IPS DF 6.9 (cell line): Measurements from ENCODE around the gene TFIP11.

Source experiments
- DNase-seq: peaks from one replicate; pipeline ENCODE4 v3.0.0-alpha.2; 2013; ENCODE audit warnings: low read depth, low spot score
- H3K27ac ChIP-seq: one replicate; pipeline ENCODE4 v1.5.1; 2013; ENCODE audit warnings: low read length, control low read depth
- H3K27me3 ChIP-seq: 2 replicates; pipeline ENCODE4 v1.6.1; 2013; ENCODE audit warnings: mild to moderate bottlenecking, low read length; ENCODE audit not compliant: control insufficient read depth, insufficient read depth
- H3K36me3 ChIP-seq: 2 replicates; pipeline ENCODE4 v1.6.1; 2013; ENCODE audit warnings: low read length; ENCODE audit not compliant: control insufficient read depth, insufficient read depth
- H3K4me1 ChIP-seq: 2 replicates; pipeline ENCODE4 v1.6.1; 2013; ENCODE audit warnings: low read length; ENCODE audit not compliant: control insufficient read depth, insufficient read depth
- H3K4me3 ChIP-seq: 2 replicates; pipeline ENCODE4 v1.5.1; 2013; ENCODE audit warnings: mild to moderate bottlenecking, low read length
- H3K9me3 ChIP-seq: 2 replicates; pipeline ENCODE4 v1.6.1; 2013; ENCODE audit warnings: low read length, inconsistent platforms; ENCODE audit not compliant: control insufficient read depth, insufficient read depth
- WGBS: extraction: QIAGEN DNeasy Blood & Tissue Kit; methylation state at CpG from one replicate; pipeline ENCODE4 v1.1.7; 2013; ENCODE audit warnings: mixed read lengths, missing lambda C conversion rate; ENCODE audit not compliant: insufficient read length, insufficient coverage; 5-methylcytosine and 5-hydroxymethylcytosine counted together

Gene TFIP11

DNA sequence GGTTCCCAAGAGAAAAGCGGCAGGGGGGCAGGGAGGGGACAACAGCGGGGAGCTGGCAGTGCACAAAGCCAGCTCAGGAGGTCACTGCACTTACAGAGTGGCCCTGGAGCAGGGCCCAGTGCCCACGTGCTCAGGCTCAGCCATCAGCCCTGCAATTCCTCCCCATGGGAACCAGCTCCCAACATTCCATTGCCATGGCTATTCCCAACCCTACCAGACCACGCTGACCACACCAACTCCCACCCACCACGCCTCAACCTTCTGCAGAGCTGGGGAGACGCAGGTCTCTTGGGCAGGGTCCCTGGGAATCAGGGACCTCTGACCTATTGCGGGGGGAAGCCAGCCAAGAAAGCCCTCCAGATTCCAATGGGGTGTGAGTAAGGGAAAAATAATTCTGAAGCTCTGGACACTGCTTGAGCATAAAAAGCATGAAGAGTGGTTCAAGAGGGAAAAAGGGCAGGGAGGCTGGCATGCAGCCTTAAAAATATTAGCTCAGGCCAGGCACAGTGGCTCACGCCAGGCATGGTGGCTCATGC is 38.3 kb upstream of the TFIP11 start:
- Histone ChIP-seq H3K36me3 (no peaks in the 10 kb centered on the region), H3K9me3 (no peaks in the 10 kb centered on the region), H3K4me1 (peaks cover 12% of the 10 kb centered on the region), H3K27ac (no peak overlapping the region), H3K4me3 (no peak overlapping the region), H3K27me3 (no peaks in the 10 kb centered on the region)
- no peak for DNase-seq
- no CpG with 5 or more reads among the region's 8 CpGs for WGBS

DNA sequence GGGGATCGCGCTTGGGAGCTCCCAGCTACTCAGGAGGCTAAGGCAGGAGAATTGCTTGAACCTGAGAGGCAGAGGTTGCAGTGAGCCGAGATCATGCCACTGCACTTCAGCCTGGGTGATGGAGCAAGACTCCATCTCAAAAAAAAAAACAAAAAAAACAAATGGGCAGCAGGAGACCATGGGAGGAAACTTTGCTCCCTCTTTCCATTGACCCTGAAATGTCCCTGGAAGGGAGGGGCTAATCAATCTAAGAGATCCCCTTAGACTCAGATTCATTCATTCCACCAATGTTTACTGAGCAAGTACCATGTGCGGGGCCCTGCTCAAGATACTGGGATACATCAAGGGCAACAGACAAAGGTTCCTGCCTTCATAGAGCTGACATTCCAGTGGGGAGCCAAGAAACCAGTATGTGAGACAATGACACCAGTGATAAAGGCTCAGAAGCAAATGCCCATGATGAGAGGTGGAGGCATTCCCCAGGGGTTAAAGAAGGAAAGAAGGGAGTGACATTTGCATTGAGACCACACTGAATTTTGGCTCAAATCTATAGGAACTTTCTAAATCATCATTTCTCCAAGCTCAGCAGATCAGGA is 37.7 kb upstream of the TFIP11 start:
- no peak for DNase-seq
- Histone ChIP-seq H3K36me3 (no peaks in the 10 kb centered on the region), H3K4me1 (peaks cover 6% of the 10 kb centered on the region), H3K27me3 (no peaks in the 10 kb centered on the region), H3K27ac (no peak overlapping the region), H3K9me3 (no peaks in the 10 kb centered on the region), H3K4me3 (no peak overlapping the region)
- no CpG with 5 or more reads among the region's 4 CpGs for WGBS

DNA sequence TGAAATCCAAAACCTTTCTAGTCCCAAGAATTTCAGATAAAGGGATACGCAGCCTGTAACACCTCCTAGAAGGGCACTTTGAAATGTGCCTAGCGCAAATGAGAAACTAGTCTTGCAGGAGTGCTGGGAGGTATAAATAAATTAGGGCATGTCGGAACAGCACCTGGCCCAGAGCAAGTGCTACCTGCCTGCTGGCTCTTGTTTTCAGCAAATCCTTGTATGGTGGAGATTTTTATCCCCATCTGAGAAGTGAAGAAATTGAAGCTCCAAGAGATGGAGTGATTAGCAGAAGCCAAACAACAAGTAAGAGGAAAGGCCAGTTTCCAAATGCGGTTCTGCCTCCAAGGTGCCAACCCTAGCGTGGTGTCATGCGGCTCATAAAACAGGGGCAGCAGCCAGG is 36.7 kb upstream of the TFIP11 start:
- Histone ChIP-seq H3K4me3 (no peak overlapping the region), H3K27me3 (no peaks in the 10 kb centered on the region), H3K36me3 (no peaks in the 10 kb centered on the region), H3K27ac (no peak overlapping the region), H3K4me1 (peaks cover 2% of the 10 kb centered on the region; the same call in 1 of the 2 replicates), H3K9me3 (no peaks in the 10 kb centered on the region)
- WGBS, result no CpG with 5 or more reads among the region's 6 CpGs
- DNase-seq, result no peak

DNA sequence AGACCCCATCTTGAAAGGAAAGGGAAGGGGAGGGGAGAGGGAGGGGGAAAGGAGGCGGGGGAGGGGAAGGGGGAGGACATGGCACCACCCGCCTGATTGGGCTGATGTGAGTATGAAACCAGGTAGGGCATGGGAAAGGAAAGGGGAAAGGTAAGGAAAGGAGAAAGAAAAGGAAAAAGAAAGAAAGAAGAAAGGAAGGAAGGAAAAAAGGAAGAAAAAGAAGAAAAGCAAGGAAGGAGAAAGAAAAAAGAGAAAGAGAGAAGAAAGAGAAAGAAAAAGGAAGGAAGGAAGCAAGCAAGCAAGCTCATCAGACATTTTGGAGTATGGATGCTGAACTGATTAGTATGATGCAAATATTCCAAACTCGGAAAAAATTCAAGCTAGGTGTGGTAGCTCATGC is 36.0 kb upstream of the TFIP11 start:
- Histone ChIP-seq H3K36me3 (no peaks in the 10 kb centered on the region), H3K27ac (no peak overlapping the region), H3K4me3 (no peak overlapping the region), H3K27me3 (no peaks in the 10 kb centered on the region), H3K4me1 (peaks cover 2% of the 10 kb centered on the region; the same call in 1 of the 2 replicates), H3K9me3 (no peaks in the 10 kb centered on the region)
- WGBS, result no CpG with 5 or more reads among the region's 3 CpGs
- no peak for DNase-seq

DNA sequence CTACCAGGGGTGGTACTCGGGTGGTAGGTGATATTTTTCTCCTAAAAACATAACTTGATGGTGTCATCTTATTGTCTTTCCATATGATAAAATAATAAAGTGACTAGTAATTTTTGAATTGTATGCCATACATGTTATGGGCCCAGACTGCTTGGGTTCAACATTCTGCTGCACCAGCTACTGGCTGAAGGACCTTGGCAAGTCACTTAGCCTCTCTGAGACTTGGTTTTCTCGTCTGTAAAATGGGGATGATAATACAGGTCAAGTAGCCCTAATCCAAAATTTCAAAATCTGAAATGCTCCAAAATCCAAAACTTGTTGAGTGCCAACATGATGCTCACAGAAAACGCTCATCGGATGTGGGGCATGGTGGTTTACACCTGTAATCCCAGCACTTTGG is 35.6 kb upstream of the TFIP11 start:
- no peaks in the 10 kb centered on the region for H3K27me3 ChIP-seq
- H3K4me3 ChIP-seq, result no peak overlapping the region
- no peak overlapping the region for H3K27ac ChIP-seq
- no peak for DNase-seq
- no CpG with 5 or more reads among the region's 4 CpGs for WGBS
- peaks cover 2% of the 10 kb centered on the region; the same call in 1 of the 2 replicates for H3K4me1 ChIP-seq
- no peaks in the 10 kb centered on the region for H3K9me3 ChIP-seq
- H3K36me3 ChIP-seq, result peaks cover under 1% of the 10 kb centered on the region; the same call in 1 of the 2 replicates

DNA sequence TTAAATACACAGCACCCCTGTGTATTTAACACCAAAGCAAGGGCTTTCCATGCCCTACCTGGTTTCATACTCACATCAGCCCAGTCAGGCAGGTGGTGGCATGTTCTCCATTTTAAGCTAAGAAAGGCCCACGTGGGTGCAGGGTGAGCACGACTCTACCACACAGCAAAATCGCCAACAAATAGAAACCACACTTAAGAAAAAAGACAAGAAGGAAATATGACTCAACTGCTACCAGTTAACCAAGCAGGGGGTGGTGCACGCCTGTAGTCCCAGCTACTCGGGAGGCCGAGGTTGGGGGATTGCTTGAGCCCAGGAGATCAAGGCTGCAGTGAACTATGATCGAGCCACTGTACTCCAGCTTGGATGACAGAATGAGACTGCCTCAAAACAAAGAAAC is 35.2 kb upstream of the TFIP11 start:
- H3K4me1 ChIP-seq, result peaks cover 2% of the 10 kb centered on the region; the same call in 1 of the 2 replicates
- WGBS, result no CpG with 5 or more reads among the region's 7 CpGs
- no peak overlapping the region for H3K4me3 ChIP-seq
- H3K36me3 ChIP-seq, result peaks cover 4% of the 10 kb centered on the region; the same call in 1 of the 2 replicates
- no peak for DNase-seq
- H3K27ac ChIP-seq, result no peak overlapping the region
- H3K9me3 ChIP-seq, result no peaks in the 10 kb centered on the region
- H3K27me3 ChIP-seq, result no peaks in the 10 kb centered on the region

DNA sequence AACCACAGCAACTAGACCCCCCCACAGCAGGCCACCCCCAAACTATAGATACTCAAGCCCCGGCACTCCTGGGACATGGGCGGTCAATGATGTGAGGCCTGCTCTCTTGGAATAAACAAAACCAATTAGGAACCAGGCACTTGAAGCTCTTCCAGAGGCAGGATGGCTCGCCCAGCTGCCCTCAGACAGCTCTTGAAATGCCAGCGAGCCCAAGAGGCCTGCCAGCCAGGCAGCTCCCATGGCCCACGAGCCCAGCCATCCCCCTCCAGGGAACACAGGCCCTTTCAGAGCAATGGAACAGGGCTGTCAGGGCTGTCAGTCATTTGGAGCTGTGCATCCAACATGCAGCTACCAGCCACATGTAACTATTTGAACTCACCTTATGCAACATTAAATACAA is 34.0 kb upstream of the TFIP11 start:
- Histone ChIP-seq H3K27ac (no peak overlapping the region), H3K4me1 (peaks cover 2% of the 10 kb centered on the region; the same call in 1 of the 2 replicates), H3K36me3 (peaks cover 5% of the 10 kb centered on the region; the same call in 1 of the 2 replicates), H3K9me3 (no peaks in the 10 kb centered on the region), H3K27me3 (no peaks in the 10 kb centered on the region), H3K4me3 (no peak overlapping the region; the same call in 1 of the 2 replicates)
- no peak for DNase-seq
- WGBS, result no CpG with 5 or more reads among the region's 5 CpGs

DNA sequence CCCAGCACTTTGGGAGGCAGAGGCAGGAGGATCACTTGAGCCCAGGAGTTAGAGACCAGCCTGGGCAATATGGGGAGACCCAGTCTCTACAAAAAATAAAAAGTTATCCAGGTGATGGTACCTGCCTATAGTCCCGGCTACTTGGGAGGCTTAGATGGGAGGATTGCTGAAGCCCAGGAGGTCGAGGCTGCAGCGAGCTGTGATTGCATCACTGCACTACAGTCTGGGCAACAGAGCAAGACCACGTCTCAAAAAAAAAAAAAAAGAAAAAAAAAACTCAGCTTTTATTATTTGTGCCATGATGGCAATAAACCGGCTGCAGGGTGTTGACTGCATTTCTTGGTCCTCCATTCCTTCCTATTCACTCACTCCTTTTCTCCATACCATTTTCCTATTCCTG is 33.6 kb upstream of the TFIP11 start:
- no CpG with 5 or more reads among the region's 5 CpGs for WGBS
- Histone ChIP-seq H3K4me3 (no peak overlapping the region), H3K27ac (no peak overlapping the region), H3K36me3 (peaks cover 10% of the 10 kb centered on the region), H3K27me3 (no peaks in the 10 kb centered on the region), H3K4me1 (peaks cover 2% of the 10 kb centered on the region; the same call in 1 of the 2 replicates), H3K9me3 (no peaks in the 10 kb centered on the region)
- DNase-seq, result no peak

DNA sequence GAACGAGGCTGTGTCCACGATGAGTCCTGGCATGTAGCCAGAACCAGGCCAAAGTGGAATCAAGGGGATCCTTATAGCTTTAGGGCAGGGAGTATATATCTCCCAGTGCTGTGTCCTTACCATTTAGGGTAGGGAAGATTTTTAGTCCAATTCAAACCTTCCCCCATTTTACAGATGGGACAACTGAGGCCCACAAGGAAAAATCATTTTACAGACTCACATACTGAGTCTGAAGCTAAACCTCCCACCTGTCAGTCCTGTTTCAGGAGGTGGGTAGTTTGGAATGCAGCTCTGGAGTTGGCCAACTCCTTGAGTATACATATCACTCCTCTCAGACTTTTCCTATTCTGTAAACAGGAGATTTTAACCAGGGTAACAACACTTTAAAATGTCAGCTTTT is 33.1 kb upstream of the TFIP11 start:
- peaks cover 14% of the 10 kb centered on the region for H3K36me3 ChIP-seq
- H3K9me3 ChIP-seq, result no peaks in the 10 kb centered on the region
- no peak overlapping the region for H3K4me3 ChIP-seq
- H3K27me3 ChIP-seq, result no peaks in the 10 kb centered on the region
- H3K27ac ChIP-seq, result no peak overlapping the region
- no CpG with 5 or more reads among the region's 2 CpGs for WGBS
- no peak for DNase-seq
- H3K4me1 ChIP-seq, result peaks cover under 1% of the 10 kb centered on the region; the same call in 1 of the 2 replicates

DNA sequence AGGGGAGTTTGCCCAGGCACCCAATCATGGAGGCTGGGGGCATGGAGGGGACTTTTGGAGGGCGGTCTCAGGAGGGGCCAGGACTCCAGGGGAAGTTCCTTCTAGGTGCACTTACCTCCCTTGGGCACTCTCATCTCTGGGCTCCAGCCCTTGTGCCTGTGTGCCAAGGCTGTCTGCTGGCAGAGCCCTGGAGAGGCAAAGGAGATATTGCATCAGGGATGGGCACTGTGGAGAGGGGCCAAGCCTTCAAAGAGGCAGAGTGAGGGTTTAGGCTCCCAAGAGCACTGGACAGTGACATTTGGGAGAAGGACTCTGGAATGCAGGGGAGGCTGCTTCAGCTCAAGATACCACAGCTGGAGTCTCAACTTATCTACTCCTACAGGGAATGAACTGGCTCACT is 32.2 kb upstream of the TFIP11 start:
- Histone ChIP-seq H3K9me3 (no peaks in the 10 kb centered on the region), H3K4me3 (no peak overlapping the region), H3K27me3 (no peaks in the 10 kb centered on the region), H3K27ac (no peak overlapping the region), H3K4me1 (no peaks in the 10 kb centered on the region; the same call in 1 of the 2 replicates), H3K36me3 (peaks cover 15% of the 10 kb centered on the region)
- DNase-seq, result no peak
- WGBS, result no CpG with 5 or more reads among the region's 1 CpG

DNA sequence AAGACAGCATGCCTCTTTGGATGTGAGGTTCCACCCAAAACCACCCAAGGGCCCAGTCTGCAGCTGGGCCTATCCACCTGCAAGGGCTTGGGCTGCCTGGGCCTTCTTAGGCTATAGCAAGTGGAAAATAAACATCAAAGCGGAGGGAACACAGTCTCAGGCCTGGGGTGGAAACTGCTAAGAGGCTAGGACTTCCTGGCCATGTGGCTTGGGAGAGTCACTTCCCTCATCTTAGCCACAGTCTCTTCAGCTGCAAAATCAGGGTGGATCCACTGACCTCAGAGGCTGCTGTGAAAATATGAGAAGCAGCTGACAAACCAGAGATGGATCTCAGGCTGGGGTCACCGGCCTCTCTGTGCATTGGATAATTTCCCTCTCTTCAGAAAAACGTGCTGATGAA is 30.6 kb upstream of the TFIP11 start:
- no peak overlapping the region for H3K27ac ChIP-seq
- H3K4me1 ChIP-seq, result no peaks in the 10 kb centered on the region; the same call in 1 of the 2 replicates
- no peaks in the 10 kb centered on the region for H3K9me3 ChIP-seq
- H3K36me3 ChIP-seq, result peaks cover 15% of the 10 kb centered on the region
- no peak overlapping the region for H3K4me3 ChIP-seq
- no peak for DNase-seq
- H3K27me3 ChIP-seq, result no peaks in the 10 kb centered on the region
- no CpG with 5 or more reads among the region's 3 CpGs for WGBS
